Heart right ventricle (tissue), 16 donors: Measurements from ENCODE around the gene CCDC28A. TPM values are rescaled to one million over a fixed set of nuclear protein-coding genes. Genes with fewer than 3 reads are reported as not detected.

Source experiments
- ATAC-seq, 8 donors: fragments of 200-7000 bp; cut with Tn5 transposase; one replicate each; pipeline ENCODE4 v1.9.1; 2020; ENCODE audit warnings: mild to moderate bottlenecking in 8 of 8, moderate library complexity in 8 of 8, moderate number of reproducible peaks in 1 of 8
- DNase-seq, 2 donors: peaks; one replicate each; pipeline ENCODE4 v3.0.0-alpha.2; 2020
- H3K27ac ChIP-seq, 10 donors: fragments of 200-600 bp; sonication (generic) in 2 of 10; one replicate each; pipeline versions ENCODE4 v1.5.0 to v1.8.0; 2020 to 2022; ENCODE audit warnings: mild to moderate bottlenecking in 3 of 10
- H3K27me3 ChIP-seq, 7 donors: fragments of 200-600 bp; one replicate each; pipeline ENCODE4 v1.8.0; 2021 to 2022; ENCODE audit warnings: mild to moderate bottlenecking in 2 of 7
- H3K36me3 ChIP-seq, 9 donors: fragments of 200-600 bp; sonication (generic) in 1 of 9; one replicate each; pipeline versions ENCODE4 v1.5.0 to v1.8.0; 2020 to 2022; ENCODE audit warnings: mild to moderate bottlenecking in 2 of 9
- H3K4me1 ChIP-seq, 9 donors: fragments of 200-600 bp; sonication (generic) in 1 of 9; one replicate each; pipeline versions ENCODE4 v1.5.0 to v1.8.0; 2020 to 2022; ENCODE audit warnings: mild to moderate bottlenecking in 4 of 9
- H3K4me3 ChIP-seq, 10 donors: fragments of 200-600 bp; sonication (generic) in 2 of 10; one replicate each; pipeline versions ENCODE4 v1.5.0 to v1.8.0; 2020 to 2022; ENCODE audit warnings: mild to moderate bottlenecking in 7 of 10, moderate library complexity in 2 of 10
- H3K9me3 ChIP-seq, 11 donors: fragments of 200-600 bp in 10 of 11; sonication (generic) in 2 of 11; one replicate each; pipeline versions ENCODE4 v1.5.0 to v1.8.0; 2013 to 2022; ENCODE audit warnings: mild to moderate bottlenecking in 2 of 11, control low read depth in 1 of 11, moderate library complexity in 1 of 11
- CTCF ChIP-seq, 9 donors: fragments of 200-600 bp; sonication (generic) in 2 of 9; IDR thresholded peaks; one replicate each; pipeline versions ENCODE4 v1.5.0 to v1.8.0; 2021 to 2022; ENCODE audit warnings: antibody characterized with exemption in 9 of 9, mild to moderate bottlenecking in 5 of 9, moderate library complexity in 1 of 9
- WGBS, 2 donors: extraction: QIAGEN DNeasy Blood & Tissue Kit; methylation state at CpG; one replicate each; pipeline ENCODE4 v1.1.7; 2013; ENCODE audit warnings: inconsistent platforms in 1 of 2; 5-methylcytosine and 5-hydroxymethylcytosine counted together
- intact Hi-C, 10 donors: fragments of 100-400 bp; cut with DNase I; formaldehyde crosslinking; loops; one replicate each; pipeline versions ENCODE4 v1.11.1 to v1.14.2; 2022
- polyA plus RNA-seq, 2 donors: library from polyadenylated mRNA; stranded (reverse); fragments of 200-250 nt; gene quantifications; one replicate each; pipeline ENCODE4 v1.2.3, GENCODE V29; 2013
- total RNA-seq, 10 donors: library from RNA; stranded (reverse); fragmentation: NEBNext Ultra II Directional in 3 of 10; extraction: Animal tissue kit (Norgen Biotek cat#: 25700) in 3 of 10; gene quantifications; one replicate each; pipeline versions ENCODE4 v1.2.1 to v1.2.4, GENCODE V29; 2021 to 2023
- donor health status: Arrhythmogenic right ventricular cardiomyopathy.
- donor health status: ischemic (EF 13 %, LVEDD 7.1; RV severe dilation, severe dysfunction).
- donor health status: healthy with polysubstance abuse.
- donor health status: DM: no; HTN: yes; CAD: no.
- donor health status: DM: no; HTN: no; CAD: no.
- donor health status: ischemic (EF 25% LVEDD 6.9; RV normal size, moderate dysfunction).
- donor health status: ischemic (EF 25% LVEDD 5.7; RV mildly dilated, moderate dysfunction).
- donor health status: healthy.
- donor health status: DM: yes; HTN: yes; CAD: no.
- donor health status: Ischemic cardiomyopathy.
- donor health status: ischemic (EF 35%, LVEDD 5.7; RV mildly dilated, moderate dysfunction).
- donor health status: nonischemic (EF 11% LVEDD 7.7; RV severe dilation, severe dysfunction).
- donor health status: DM: yes; HTN: yes; CAD: no.
- donor health status: PGD.
- donor health status: ischemic (EF 29% LVEDD 5.4; RV normal size, mild dysfunction).
- donor health status: nonischemic (EF 23%, LVEDD 6.1; RV moderate dilation, normal function).

The CCDC28A gene
- total and polyA plus RNA-seq, 12 donors = 4.9 to 25.4 (median 9.5) TPM

GRCh38 chr6:138815221-138815620 lies 41.7 kb downstream of the CCDC28A start:
- WGBS, 2 donors = 86 to 88% methylated on average over 6 of the region's 6 CpGs
- intact Hi-C loops = loop anchor here in 9 of 10 donors (2.0 to 10.0 kb wide), 10 partner anchors 110 to 552 kb away; partner anchors contain the start of gene REPS1 (in 3 of the 9)
- TF ChIP-seq CTCF (IDR thresholded peaks at IDR 0.05) = no peak
- peaks cover 0 to 17% (median 0%) of the 10 kb centered on the region in 9 donors for H3K4me1 ChIP-seq
- no peak for DNase-seq
- no peak overlapping the region for H3K4me3 ChIP-seq
- H3K27me3 ChIP-seq = no peaks in the 10 kb centered on the region
- H3K36me3 ChIP-seq = no peaks in the 10 kb centered on the region
- no peaks in the 10 kb centered on the region for H3K9me3 ChIP-seq
- ATAC-seq = no peak
- H3K27ac ChIP-seq = no peak overlapping the region

- intact Hi-C loops = loop anchor here (1.0 to 10.0 kb wide), 13 partner anchors 109 to 551 kb away; partner anchors contain the start of gene REPS1 (in 8 of the 10)
- Histone ChIP-seq H3K36me3 (no peaks in the 10 kb centered on the region), H3K27ac (peak overlapping the region in 1 of 10 donors; percentile 30), H3K4me3 (no peak overlapping the region), H3K4me1 (peaks cover 0 to 17% (median 0%) of the 10 kb centered on the region in 9 donors), H3K9me3 (no peaks in the 10 kb centered on the region), H3K27me3 (no peaks in the 10 kb centered on the region)
- TF ChIP-seq CTCF (IDR thresholded peaks at IDR 0.05) = peak; percentile 64 to 83 (median 75)
- DNase-seq = no peak
- ATAC-seq = peak in 7 of 8 donors; percentile 66 to 85 (median 74)
- 31 to 37% methylated on average over 4 of the region's 4 CpGs for WGBS, 2 donors
These were observed 42.4 kb downstream of the CCDC28A start for GRCh38 chr6:138815797-138816528.

GRCh38 chr6:138817799-138818198 lies 44.2 kb downstream of the CCDC28A start:
- H3K36me3 ChIP-seq = no peaks in the 10 kb centered on the region
- WGBS, 2 donors = 66 to 75% methylated on average over 4 of the region's 4 CpGs
- H3K4me3 ChIP-seq = no peak overlapping the region
- H3K4me1 ChIP-seq = peaks cover 0 to 17% (median 0%) of the 10 kb centered on the region in 9 donors
- DNase-seq (no peak), ATAC-seq (peak in 2 of 8 donors; percentile 27 to 29)
- H3K27me3 ChIP-seq = no peaks in the 10 kb centered on the region
- no peak overlapping the region for H3K27ac ChIP-seq
- intact Hi-C loops = loop anchor here (1.0 to 10.0 kb wide), 13 partner anchors 47 to 550 kb away; partner anchors contain the start of gene REPS1 (in 4 of the 10)
- no peaks in the 10 kb centered on the region for H3K9me3 ChIP-seq
- TF ChIP-seq CTCF (IDR thresholded peaks at IDR 0.05) = no peak

GRCh38 chr6:138818496-138819194 lies 45.1 kb downstream of the CCDC28A start:
- ATAC-seq (peak in 2 of 8 donors; percentile 15 to 16), DNase-seq (no peak)
- peaks cover 0 to 17% (median 0%) of the 10 kb centered on the region in 9 donors for H3K4me1 ChIP-seq
- intact Hi-C loops = loop anchor here in 9 of 10 donors (1.0 to 10.0 kb wide), 10 partner anchors 46 to 549 kb away; partner anchors contain the start of gene REPS1 (in 2 of the 9)
- no peak overlapping the region for H3K4me3 ChIP-seq
- 57 to 61% methylated on average over 10 of the region's 10 CpGs for WGBS, 2 donors
- no peaks in the 10 kb centered on the region for H3K27me3 ChIP-seq
- no peaks in the 10 kb centered on the region for H3K36me3 ChIP-seq
- TF ChIP-seq CTCF (IDR thresholded peaks at IDR 0.05) = no peak
- no peak overlapping the region for H3K27ac ChIP-seq
- H3K9me3 ChIP-seq = no peaks in the 10 kb centered on the region
